Fibroblast of lung (primary cell): ENCODE data around the gene RBP7.

ENCODE experiments used
- CTCF ChIP-seq, 2 donors: IDR thresholded peaks in 1 of 2; conservative IDR thresholded peaks in 1 of 2; 1 replicate in 1 of 2; 2 replicates in 1 of 2; pipeline ENCODE4 v1.5.1; 2011 to 2012; ENCODE audit warnings: low read length in 2 of 2, control low read depth in 1 of 2, inconsistent platforms in 1 of 2, low read depth in 1 of 2, mild to moderate bottlenecking in 1 of 2
- EZH2 ChIP-seq: IDR thresholded peaks from 2 replicates; pipeline ENCODE4 v1.5.1; 2012; ENCODE audit warnings: low read length, control low read depth, mild to moderate bottlenecking; ENCODE audit errors: missing control alignments

DNA sequence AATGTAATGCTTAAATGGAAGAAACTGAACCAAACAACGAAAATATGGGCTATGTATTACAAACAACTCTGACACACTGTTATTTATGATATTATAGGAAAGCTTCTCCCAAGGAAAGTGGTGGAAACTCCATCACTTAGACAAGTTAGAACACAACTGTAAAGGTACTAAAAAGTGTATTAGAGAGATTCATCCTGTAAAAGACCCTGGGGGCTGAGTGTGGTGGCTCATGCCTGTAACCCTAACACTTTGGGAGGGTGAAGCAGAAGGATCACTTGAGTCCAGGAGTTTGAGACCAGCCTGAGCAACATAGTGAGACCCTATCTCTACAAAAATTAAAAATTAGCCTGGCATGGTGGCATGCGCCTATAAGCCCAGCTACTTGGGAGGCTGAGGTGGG, 28.3 kb downstream of the RBP7 start:
- TF ChIP-seq CTCF (conservative IDR thresholded peaks at IDR 0.05 in 1 of 2, IDR thresholded peaks at IDR 0.05 in 1 of 2; ENCODE audit: low read depth in 1 of 2, low read length in 2 of 2) (no peak), EZH2 (no peak)
